Measurements from ENCODE around the gene ZNF764.

The ZNF764 gene

DNA sequence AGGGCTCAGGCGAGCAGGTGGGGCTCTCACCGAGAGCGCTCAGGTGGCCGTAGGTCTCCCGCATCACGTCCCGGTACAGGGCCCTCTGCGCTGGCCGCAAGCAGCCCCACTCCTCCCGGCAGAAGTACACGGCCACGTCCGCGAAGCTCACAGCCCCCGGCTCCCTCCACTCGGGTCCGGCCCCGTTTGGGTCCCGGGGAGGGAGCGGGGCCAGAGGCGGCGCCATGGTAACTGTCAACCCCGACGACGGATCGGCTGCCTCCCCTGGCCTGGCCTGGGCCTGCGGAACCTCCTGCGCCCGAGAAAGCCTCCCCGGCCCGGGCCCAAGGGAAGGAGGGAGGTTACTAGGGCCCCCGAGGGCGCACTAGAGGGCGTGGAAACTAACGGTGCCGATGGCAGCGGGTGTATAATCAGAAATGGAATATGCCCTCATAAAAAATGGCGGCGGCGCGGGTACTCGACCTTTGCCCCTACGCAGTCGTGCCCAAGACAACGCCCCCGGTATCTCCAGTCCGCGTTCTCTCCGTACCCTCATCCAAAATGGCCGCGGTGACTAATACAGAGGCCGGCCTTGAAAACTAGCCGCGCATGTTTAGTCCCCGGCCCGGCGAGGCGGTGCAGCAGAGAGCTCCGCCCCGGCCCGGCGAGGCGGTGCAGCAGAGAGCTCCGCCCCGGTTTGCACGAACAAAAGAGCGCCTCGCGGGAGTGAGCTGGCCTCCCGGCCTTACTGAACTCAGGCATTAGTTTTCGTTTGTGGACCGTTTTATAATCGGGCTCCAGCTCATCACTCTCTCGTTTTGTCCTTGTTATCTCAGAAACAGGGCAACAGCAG, at the start of gene ZNF764:
TSS of gene ZNF764 (minus strand) at position 418 of the 832 bp plus-strand sequence. CDS start at position 226, 192 bp downstream.
- Histone ChIP-seq H3K27ac (ENCODE audit: low read depth, low read length) (peak within 1 kb of the TSS; percentile 89), H3K4me3 (ENCODE audit: low read depth in 1 of 5, low read length in 5 of 5) (peak within 1 kb of the TSS; percentile 71 to 88 (median 78)), H3K27me3 (ENCODE audit: control insufficient read depth in 5 of 5, insufficient read depth in 4 of 5, low read length in 5 of 5) (no peaks in the 10 kb centered on the region), H3K36me3 (ENCODE audit: control insufficient read depth in 5 of 5, insufficient read depth in 5 of 5, low read length in 5 of 5) (peaks cover 0 to 32% (median 21%) of the 10 kb centered on the region in 5 donors), H3K4me1 (ENCODE audit: control insufficient read depth in 5 of 5, insufficient read depth in 5 of 5, low read length in 5 of 5) (peaks cover 0 to 32% (median 23%) of the 10 kb centered on the region in 5 donors), H3K9me3 (ENCODE audit: control insufficient read depth in 5 of 5, low read length in 5 of 5) (no peaks in the 10 kb centered on the region), H3K9ac (ENCODE audit: low read length in 5 of 5) (peak within 1 kb of the TSS; percentile 48 to 98 (median 92))

DNA sequence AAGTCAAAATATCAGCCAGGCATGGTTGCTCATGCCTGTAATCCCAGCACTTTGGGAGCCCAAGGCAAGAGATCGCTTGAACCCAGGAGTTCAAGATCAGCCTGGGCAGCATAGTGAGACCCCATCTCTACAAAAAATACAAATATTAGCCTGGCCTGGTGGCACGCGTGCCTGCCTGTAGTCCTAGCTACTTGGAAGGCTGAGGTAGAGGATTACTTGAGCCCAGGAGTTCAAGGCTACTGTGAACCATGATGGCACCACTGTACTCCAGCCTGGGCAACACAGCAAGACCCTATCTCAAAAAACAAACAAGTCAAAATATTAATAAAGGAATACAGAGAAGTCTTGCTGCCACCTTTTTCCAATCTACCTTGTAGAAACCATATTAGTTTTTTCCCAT, 47.8 kb upstream of the ZNF764 start:
- H3K9me3 ChIP-seq (ENCODE audit: control insufficient read depth in 5 of 5, low read length in 5 of 5), result no peaks in the 10 kb centered on the region
- no peak overlapping the region for H3K27ac ChIP-seq (ENCODE audit: low read depth, low read length)
- peaks cover 5 to 60% (median 36%) of the 10 kb centered on the region in 5 donors for H3K4me1 ChIP-seq (ENCODE audit: control insufficient read depth in 5 of 5, insufficient read depth in 5 of 5, low read length in 5 of 5)
- H3K4me3 ChIP-seq (ENCODE audit: low read depth in 1 of 5, low read length in 5 of 5), result no peak overlapping the region
- no peaks in the 10 kb centered on the region for H3K27me3 ChIP-seq (ENCODE audit: control insufficient read depth in 5 of 5, insufficient read depth in 4 of 5, low read length in 5 of 5)
- H3K9ac ChIP-seq (ENCODE audit: low read length in 5 of 5), result no peak overlapping the region
- H3K36me3 ChIP-seq (ENCODE audit: control insufficient read depth in 5 of 5, insufficient read depth in 5 of 5, low read length in 5 of 5), result peaks cover 4 to 48% (median 37%) of the 10 kb centered on the region in 5 donors

DNA sequence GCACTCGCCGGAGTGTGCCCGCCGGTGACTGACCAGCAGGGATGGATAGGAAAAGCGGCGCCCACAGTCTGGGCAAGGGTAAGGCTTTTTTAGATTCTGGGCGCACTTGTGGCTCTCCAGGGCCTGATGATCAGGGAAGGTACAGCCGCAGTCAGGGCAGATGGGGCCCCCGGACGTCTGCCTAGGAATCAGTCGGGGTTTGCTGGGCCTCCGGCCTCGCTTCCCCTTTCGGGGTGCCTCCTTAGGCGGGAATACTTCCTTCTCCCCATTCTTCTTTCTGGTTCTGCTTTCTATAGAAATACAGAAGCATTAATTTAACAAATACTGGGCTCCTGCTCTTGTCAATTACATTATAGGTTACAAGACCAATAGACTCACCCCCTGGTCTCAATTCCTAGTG, 47.0 kb upstream of the ZNF764 start:
- Histone ChIP-seq H3K27ac (ENCODE audit: low read depth, low read length) (no peak overlapping the region), H3K9me3 (ENCODE audit: control insufficient read depth in 5 of 5, low read length in 5 of 5) (no peaks in the 10 kb centered on the region), H3K36me3 (ENCODE audit: control insufficient read depth in 5 of 5, insufficient read depth in 5 of 5, low read length in 5 of 5) (peaks cover 4 to 48% (median 37%) of the 10 kb centered on the region in 5 donors)

DNA sequence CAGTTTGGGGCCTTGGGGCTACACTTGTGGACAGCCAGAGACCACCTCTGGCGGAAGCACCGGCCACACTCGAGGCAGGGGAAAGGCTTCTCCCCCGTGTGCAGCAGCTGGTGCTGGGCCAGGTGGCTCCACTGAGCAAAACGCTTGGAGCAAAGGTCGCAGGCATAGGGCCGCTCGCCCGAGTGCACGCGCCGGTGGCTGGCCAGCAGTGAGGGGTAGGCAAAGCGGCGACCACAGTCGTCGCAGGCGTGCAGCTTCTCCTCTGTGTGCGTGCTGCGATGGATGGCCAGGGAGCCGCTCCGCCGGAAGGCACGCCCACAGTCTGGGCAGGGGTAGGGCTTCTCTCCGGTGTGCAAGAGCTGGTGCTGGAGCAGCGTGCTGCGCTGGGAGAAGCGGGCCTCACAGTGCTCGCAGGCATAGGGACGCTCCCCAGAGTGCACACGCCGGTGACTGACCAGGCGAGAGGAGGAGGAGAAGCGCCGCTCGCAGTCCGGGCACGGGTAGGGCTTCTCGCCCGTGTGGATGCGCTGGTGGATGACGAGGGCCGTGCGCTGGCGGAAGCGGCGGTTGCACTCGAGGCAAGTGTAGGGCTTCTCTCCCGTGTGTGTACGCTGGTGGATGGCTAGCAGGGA, 46.3 kb upstream of the ZNF764 start:
- H3K9me3 ChIP-seq (ENCODE audit: control insufficient read depth in 5 of 5, low read length in 5 of 5), result no peaks in the 10 kb centered on the region
- no peaks in the 10 kb centered on the region for H3K27me3 ChIP-seq (ENCODE audit: control insufficient read depth in 5 of 5, insufficient read depth in 4 of 5, low read length in 5 of 5)
- no peak overlapping the region for H3K4me3 ChIP-seq (ENCODE audit: low read depth in 1 of 5, low read length in 5 of 5)
- peaks cover 3 to 52% (median 28%) of the 10 kb centered on the region in 5 donors for H3K4me1 ChIP-seq (ENCODE audit: control insufficient read depth in 5 of 5, insufficient read depth in 5 of 5, low read length in 5 of 5)
- no peak overlapping the region for H3K9ac ChIP-seq (ENCODE audit: low read length in 5 of 5)
- H3K27ac ChIP-seq (ENCODE audit: low read depth, low read length), result no peak overlapping the region
- H3K36me3 ChIP-seq (ENCODE audit: control insufficient read depth in 5 of 5, insufficient read depth in 5 of 5, low read length in 5 of 5), result peaks cover 4 to 48% (median 37%) of the 10 kb centered on the region in 5 donors

More for the DNA sequence above, 47.0 kb upstream of the ZNF764 start:
- Histone ChIP-seq H3K4me1 (ENCODE audit: control insufficient read depth in 5 of 5, insufficient read depth in 5 of 5, low read length in 5 of 5) (peaks cover 3 to 56% (median 32%) of the 10 kb centered on the region in 5 donors), H3K4me3 (ENCODE audit: low read depth in 1 of 5, low read length in 5 of 5) (no peak overlapping the region), H3K27me3 (ENCODE audit: control insufficient read depth in 5 of 5, insufficient read depth in 4 of 5, low read length in 5 of 5) (no peaks in the 10 kb centered on the region), H3K9ac (ENCODE audit: low read length in 5 of 5) (no peak overlapping the region)

DNA sequence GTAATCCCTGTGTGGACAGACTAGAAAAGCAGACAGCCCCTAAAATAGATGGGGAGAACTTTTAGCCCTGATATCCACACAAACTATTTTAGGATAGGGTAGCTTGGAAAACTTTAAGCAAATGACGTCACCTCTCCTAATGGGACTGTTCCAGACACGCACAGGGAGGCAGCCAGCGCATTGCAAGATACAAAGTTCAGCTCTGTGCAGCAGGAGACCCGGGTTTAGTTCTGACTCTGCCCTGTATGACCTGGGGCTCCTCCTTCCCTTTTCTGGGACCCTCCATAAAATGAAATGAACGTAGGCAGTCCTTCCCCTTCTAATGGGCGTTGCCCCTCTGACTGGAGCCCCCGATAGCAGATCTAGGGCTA, 45.8 kb upstream of the ZNF764 start:
- Histone ChIP-seq H3K4me1 (ENCODE audit: control insufficient read depth in 5 of 5, insufficient read depth in 5 of 5, low read length in 5 of 5) (peaks cover 3 to 47% (median 23%) of the 10 kb centered on the region in 5 donors), H3K9ac (ENCODE audit: low read length in 5 of 5) (no peak overlapping the region), H3K36me3 (ENCODE audit: control insufficient read depth in 5 of 5, insufficient read depth in 5 of 5, low read length in 5 of 5) (peaks cover 4 to 48% (median 37%) of the 10 kb centered on the region in 5 donors), H3K27me3 (ENCODE audit: control insufficient read depth in 5 of 5, insufficient read depth in 4 of 5, low read length in 5 of 5) (no peaks in the 10 kb centered on the region), H3K27ac (ENCODE audit: low read depth, low read length) (no peak overlapping the region), H3K4me3 (ENCODE audit: low read depth in 1 of 5, low read length in 5 of 5) (no peak overlapping the region), H3K9me3 (ENCODE audit: control insufficient read depth in 5 of 5, low read length in 5 of 5) (no peaks in the 10 kb centered on the region)

DNA sequence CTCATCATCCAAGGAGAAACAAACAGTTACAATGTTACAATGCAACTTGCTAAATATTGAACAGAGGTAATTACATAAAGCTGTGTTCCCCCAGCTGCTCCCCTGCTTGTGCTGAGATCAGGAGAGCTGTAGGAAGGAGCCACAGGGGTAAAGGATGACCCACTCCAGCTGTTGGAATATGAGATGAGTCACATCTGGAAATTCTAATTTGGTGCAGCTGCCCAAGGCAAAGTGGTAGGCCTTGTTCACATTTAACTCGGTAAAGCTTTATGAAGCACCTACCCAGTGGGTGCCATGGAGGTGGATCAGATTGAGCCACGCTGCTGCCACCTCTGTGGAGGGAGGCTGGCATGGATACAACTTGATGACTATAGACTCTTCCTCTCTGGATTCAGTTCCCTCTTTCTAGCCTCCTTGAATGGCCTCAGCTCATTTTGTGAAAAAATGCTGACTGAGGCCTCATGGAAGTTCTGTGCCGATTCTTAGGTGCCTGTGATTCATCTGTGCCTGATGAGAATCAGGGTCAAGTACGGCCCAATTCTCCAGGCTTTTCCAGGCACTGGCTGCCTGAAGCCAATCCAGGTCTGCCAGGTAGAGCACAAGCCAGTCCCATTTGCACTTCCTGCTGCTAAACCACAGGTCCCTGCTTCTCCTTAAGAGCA, 44.6 kb upstream of the ZNF764 start:
- no peak overlapping the region for H3K4me3 ChIP-seq (ENCODE audit: low read depth in 1 of 5, low read length in 5 of 5)
- peaks cover 4 to 45% (median 34%) of the 10 kb centered on the region in 5 donors for H3K36me3 ChIP-seq (ENCODE audit: control insufficient read depth in 5 of 5, insufficient read depth in 5 of 5, low read length in 5 of 5)
- no peaks in the 10 kb centered on the region for H3K27me3 ChIP-seq (ENCODE audit: control insufficient read depth in 5 of 5, insufficient read depth in 4 of 5, low read length in 5 of 5)
- H3K27ac ChIP-seq (ENCODE audit: low read depth, low read length), result no peak overlapping the region
- H3K9ac ChIP-seq (ENCODE audit: low read length in 5 of 5), result no peak overlapping the region
- H3K4me1 ChIP-seq (ENCODE audit: control insufficient read depth in 5 of 5, insufficient read depth in 5 of 5, low read length in 5 of 5), result peaks cover 3 to 44% (median 20%) of the 10 kb centered on the region in 5 donors
- no peaks in the 10 kb centered on the region for H3K9me3 ChIP-seq (ENCODE audit: control insufficient read depth in 5 of 5, low read length in 5 of 5)

DNA sequence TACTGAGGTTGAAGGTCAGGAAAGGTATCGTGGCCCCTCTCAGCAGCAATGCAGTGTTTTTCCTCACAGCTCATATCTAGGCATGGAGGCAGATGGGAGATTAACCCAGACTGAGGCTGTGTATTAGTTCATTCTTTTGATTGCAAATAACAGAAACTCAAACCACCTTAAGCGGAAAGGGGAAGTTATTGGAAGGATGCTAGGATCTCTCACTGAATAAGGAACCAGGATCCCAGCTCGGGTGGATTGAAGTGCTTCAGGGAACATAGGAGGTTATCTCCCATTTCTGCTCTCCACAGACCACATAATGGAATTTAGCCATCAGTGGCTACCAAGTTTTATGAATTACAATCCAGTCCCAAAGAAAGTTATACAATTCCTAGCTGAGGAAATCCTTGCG, 43.8 kb upstream of the ZNF764 start:
- Histone ChIP-seq H3K27ac (ENCODE audit: low read depth, low read length) (no peak overlapping the region), H3K4me3 (ENCODE audit: low read depth in 1 of 5, low read length in 5 of 5) (no peak overlapping the region), H3K9me3 (ENCODE audit: control insufficient read depth in 5 of 5, low read length in 5 of 5) (no peaks in the 10 kb centered on the region), H3K4me1 (ENCODE audit: control insufficient read depth in 5 of 5, insufficient read depth in 5 of 5, low read length in 5 of 5) (peaks cover 3 to 44% (median 20%) of the 10 kb centered on the region in 5 donors), H3K27me3 (ENCODE audit: control insufficient read depth in 5 of 5, insufficient read depth in 4 of 5, low read length in 5 of 5) (no peaks in the 10 kb centered on the region), H3K9ac (ENCODE audit: low read length in 5 of 5) (no peak overlapping the region), H3K36me3 (ENCODE audit: control insufficient read depth in 5 of 5, insufficient read depth in 5 of 5, low read length in 5 of 5) (peaks cover 4 to 40% (median 32%) of the 10 kb centered on the region in 5 donors)

DNA sequence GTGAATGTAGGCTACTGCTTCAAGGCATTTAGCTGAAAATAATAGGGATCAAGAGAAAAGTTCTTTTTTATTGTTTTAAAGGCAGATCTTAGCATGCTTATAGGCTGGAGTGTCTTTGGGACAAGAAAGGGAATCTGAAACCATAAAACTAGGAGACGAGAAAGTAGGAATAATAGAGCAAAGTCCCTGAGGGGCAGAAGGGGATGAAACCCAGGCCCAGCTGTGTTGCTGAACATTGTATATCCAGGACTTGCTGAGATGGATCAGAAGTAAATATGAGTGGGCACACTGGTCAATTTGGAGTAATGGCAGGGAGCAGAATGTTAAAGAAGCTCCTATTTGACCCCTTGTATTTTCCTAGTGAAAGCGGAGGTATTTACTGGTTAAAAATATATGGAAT, 42.8 kb upstream of the ZNF764 start:
- peaks cover 4 to 33% (median 31%) of the 10 kb centered on the region in 5 donors for H3K36me3 ChIP-seq (ENCODE audit: control insufficient read depth in 5 of 5, insufficient read depth in 5 of 5, low read length in 5 of 5)
- no peak overlapping the region for H3K4me3 ChIP-seq (ENCODE audit: low read depth in 1 of 5, low read length in 5 of 5)
- no peaks in the 10 kb centered on the region for H3K9me3 ChIP-seq (ENCODE audit: control insufficient read depth in 5 of 5, low read length in 5 of 5)
- peaks cover 3 to 42% (median 20%) of the 10 kb centered on the region in 5 donors for H3K4me1 ChIP-seq (ENCODE audit: control insufficient read depth in 5 of 5, insufficient read depth in 5 of 5, low read length in 5 of 5)
- no peak overlapping the region for H3K9ac ChIP-seq (ENCODE audit: low read length in 5 of 5)
- H3K27ac ChIP-seq (ENCODE audit: low read depth, low read length), result no peak overlapping the region
- H3K27me3 ChIP-seq (ENCODE audit: control insufficient read depth in 5 of 5, insufficient read depth in 4 of 5, low read length in 5 of 5), result no peaks in the 10 kb centered on the region

DNA sequence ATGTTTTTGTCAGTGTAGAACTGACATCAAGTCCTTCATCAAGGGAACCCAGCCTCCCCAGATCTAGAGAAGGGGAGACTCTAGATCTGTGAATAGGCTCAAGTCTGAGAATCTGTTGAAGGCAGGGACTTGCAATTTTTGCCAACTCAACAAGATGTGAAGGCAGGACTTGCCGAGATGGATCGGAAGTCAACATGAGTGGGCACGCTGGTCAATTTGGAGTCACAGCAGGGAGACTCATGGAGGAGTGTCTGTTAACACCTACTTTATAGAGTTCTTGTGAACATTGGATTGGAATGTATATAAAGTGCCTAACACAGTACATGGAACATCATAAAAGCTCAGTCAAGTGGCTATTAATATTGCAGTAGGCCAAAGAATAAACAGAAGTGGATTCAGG, 42.0 kb upstream of the ZNF764 start:
- H3K36me3 ChIP-seq (ENCODE audit: control insufficient read depth in 5 of 5, insufficient read depth in 5 of 5, low read length in 5 of 5), result peaks cover 4 to 28% (median 27%) of the 10 kb centered on the region in 5 donors
- no peak overlapping the region for H3K27ac ChIP-seq (ENCODE audit: low read depth, low read length)
- H3K4me3 ChIP-seq (ENCODE audit: low read depth in 1 of 5, low read length in 5 of 5), result no peak overlapping the region
- H3K4me1 ChIP-seq (ENCODE audit: control insufficient read depth in 5 of 5, insufficient read depth in 5 of 5, low read length in 5 of 5), result peaks cover 3 to 35% (median 20%) of the 10 kb centered on the region in 5 donors
- no peaks in the 10 kb centered on the region for H3K9me3 ChIP-seq (ENCODE audit: control insufficient read depth in 5 of 5, low read length in 5 of 5)
- H3K27me3 ChIP-seq (ENCODE audit: control insufficient read depth in 5 of 5, insufficient read depth in 4 of 5, low read length in 5 of 5), result no peaks in the 10 kb centered on the region
- H3K9ac ChIP-seq (ENCODE audit: low read length in 5 of 5), result no peak overlapping the region

Measured in subcutaneous abdominal adipose tissue (tissue), 5 donors.